PFSK-1 (cell line): Measurements from ENCODE around the gene UTP14C.

Experiments used
- POLR2AphosphoS5 ChIP-seq: IDR thresholded peaks from 2 replicates; pipeline ENCODE4 v1.6.1; 2012; ENCODE audit warnings: low read depth, mild to moderate bottlenecking, control low read depth, low read length, moderate library complexity
- TF ChIP-seq, protein P1 (sequence below), 2 experiments: IDR thresholded peaks; 2 replicates each; pipeline versions ENCODE4 v1.6.1 to v1.8.0; 2011 to 2012; ENCODE audit warnings: low read depth in 2 of 2, low read length in 2 of 2, control low read depth in 1 of 2, inconsistent platforms in 1 of 2, mild to moderate bottlenecking in 1 of 2, moderate library complexity in 1 of 2; ENCODE audit not compliant: insufficient read depth in 1 of 2

DNA sequence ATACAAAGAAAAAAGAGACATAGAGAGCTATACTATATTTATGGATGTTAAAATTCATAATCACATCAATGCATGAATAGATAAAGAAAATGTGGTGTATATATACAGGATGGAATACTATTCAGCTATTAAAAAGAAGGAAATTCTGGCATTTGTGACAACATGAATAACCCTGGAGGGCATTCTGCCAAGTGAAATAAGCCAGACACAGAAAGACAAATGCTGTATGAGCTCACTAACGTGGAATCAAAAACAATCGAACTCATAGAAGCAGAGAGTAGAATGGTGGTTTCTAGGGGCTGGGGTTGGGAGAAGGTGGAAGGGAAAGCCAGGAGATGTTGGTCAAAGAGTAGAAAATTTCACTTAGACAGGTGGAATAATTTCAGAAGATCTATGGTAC is 24.0 kb downstream of the UTP14C start:
- TF ChIP-seq POLR2AphosphoS5, result no peak
- TF ChIP-seq, protein P1, sequence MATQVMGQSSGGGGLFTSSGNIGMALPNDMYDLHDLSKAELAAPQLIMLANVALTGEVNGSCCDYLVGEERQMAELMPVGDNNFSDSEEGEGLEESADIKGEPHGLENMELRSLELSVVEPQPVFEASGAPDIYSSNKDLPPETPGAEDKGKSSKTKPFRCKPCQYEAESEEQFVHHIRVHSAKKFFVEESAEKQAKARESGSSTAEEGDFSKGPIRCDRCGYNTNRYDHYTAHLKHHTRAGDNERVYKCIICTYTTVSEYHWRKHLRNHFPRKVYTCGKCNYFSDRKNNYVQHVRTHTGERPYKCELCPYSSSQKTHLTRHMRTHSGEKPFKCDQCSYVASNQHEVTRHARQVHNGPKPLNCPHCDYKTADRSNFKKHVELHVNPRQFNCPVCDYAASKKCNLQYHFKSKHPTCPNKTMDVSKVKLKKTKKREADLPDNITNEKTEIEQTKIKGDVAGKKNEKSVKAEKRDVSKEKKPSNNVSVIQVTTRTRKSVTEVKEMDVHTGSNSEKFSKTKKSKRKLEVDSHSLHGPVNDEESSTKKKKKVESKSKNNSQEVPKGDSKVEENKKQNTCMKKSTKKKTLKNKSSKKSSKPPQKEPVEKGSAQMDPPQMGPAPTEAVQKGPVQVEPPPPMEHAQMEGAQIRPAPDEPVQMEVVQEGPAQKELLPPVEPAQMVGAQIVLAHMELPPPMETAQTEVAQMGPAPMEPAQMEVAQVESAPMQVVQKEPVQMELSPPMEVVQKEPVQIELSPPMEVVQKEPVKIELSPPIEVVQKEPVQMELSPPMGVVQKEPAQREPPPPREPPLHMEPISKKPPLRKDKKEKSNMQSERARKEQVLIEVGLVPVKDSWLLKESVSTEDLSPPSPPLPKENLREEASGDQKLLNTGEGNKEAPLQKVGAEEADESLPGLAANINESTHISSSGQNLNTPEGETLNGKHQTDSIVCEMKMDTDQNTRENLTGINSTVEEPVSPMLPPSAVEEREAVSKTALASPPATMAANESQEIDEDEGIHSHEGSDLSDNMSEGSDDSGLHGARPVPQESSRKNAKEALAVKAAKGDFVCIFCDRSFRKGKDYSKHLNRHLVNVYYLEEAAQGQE (IDR thresholded peaks at IDR 0.05; ENCODE audit: insufficient read depth in 1 of 2, low read depth in 2 of 2, low read length in 2 of 2), result no peak
